ENCODE results near the gene CYP24A1.
A peak's percentile ranks its signal among the peaks of the same experiment; 100 is the strongest.

The CYP24A1 gene

GRCh38 chr20:54176610-54177009 lies 2.8 kb upstream of the CYP24A1 start:
- Mint-ChIP-seq H3K36me3 (ENCODE audit: low read depth) (no peaks in the 10 kb centered on the region), H3K27ac (no peak overlapping the region), H3K4me1 (peaks cover 26% of the 10 kb centered on the region), H3K4me3 (no peak overlapping the region), H3K27me3 (ENCODE audit: low read depth) (peaks cover 55% of the 10 kb centered on the region), H3K9me3 (no peaks in the 10 kb centered on the region)
- no peak for TF ChIP-seq CTCF (IDR thresholded peaks at IDR 0.05; ENCODE audit: unreplicated experiment in 3 of 3)

GRCh38 chr20:54174457-54175175 lies 830 bp upstream of the CYP24A1 start:
- H3K36me3 Mint-ChIP-seq (ENCODE audit: low read depth), result no peaks in the 10 kb centered on the region
- peak overlapping the region; percentile 70 to 80 (median 71) for H3K4me3 Mint-ChIP-seq
- no peak overlapping the region for H3K27ac Mint-ChIP-seq
- H3K27me3 Mint-ChIP-seq (ENCODE audit: low read depth), result peaks cover 75% of the 10 kb centered on the region
- TF ChIP-seq CTCF (IDR thresholded peaks at IDR 0.05; ENCODE audit: unreplicated experiment in 3 of 3), result no peak
- H3K9me3 Mint-ChIP-seq, result no peaks in the 10 kb centered on the region
- H3K4me1 Mint-ChIP-seq, result peaks cover 29% of the 10 kb centered on the region

- H3K27me3 Mint-ChIP-seq (ENCODE audit: low read depth), result peaks cover 91% of the 10 kb centered on the region
- H3K36me3 Mint-ChIP-seq (ENCODE audit: low read depth), result no peaks in the 10 kb centered on the region
- H3K27ac Mint-ChIP-seq, result no peak overlapping the region
- peak overlapping the region; percentile 73 to 79 (median 76) for H3K4me3 Mint-ChIP-seq
- H3K9me3 Mint-ChIP-seq, result no peaks in the 10 kb centered on the region
- TF ChIP-seq CTCF (IDR thresholded peaks at IDR 0.05; ENCODE audit: unreplicated experiment in 3 of 3), result no peak
- H3K4me1 Mint-ChIP-seq, result peaks cover 29% of the 10 kb centered on the region
Observed at GRCh38 chr20:54172856-54173652, 732 bp downstream of the CYP24A1 start.

- no peaks in the 10 kb centered on the region for H3K36me3 Mint-ChIP-seq (ENCODE audit: low read depth)
- peaks cover 95% of the 10 kb centered on the region for H3K27me3 Mint-ChIP-seq (ENCODE audit: low read depth)
- H3K9me3 Mint-ChIP-seq, result no peaks in the 10 kb centered on the region
- no peak overlapping the region for H3K27ac Mint-ChIP-seq
- peak overlapping the region; percentile 73 to 79 (median 76) for H3K4me3 Mint-ChIP-seq
- peaks cover 29% of the 10 kb centered on the region for H3K4me1 Mint-ChIP-seq
- TF ChIP-seq CTCF (IDR thresholded peaks at IDR 0.05; ENCODE audit: unreplicated experiment in 3 of 3), result no peak
Observed at GRCh38 chr20:54172532-54172855, 1.3 kb downstream of the CYP24A1 start.

- Mint-ChIP-seq H3K9me3 (no peaks in the 10 kb centered on the region), H3K27ac (no peak overlapping the region), H3K27me3 (ENCODE audit: low read depth) (peaks cover 84% of the 10 kb centered on the region), H3K4me3 (no peak overlapping the region), H3K4me1 (peaks cover 29% of the 10 kb centered on the region), H3K36me3 (ENCODE audit: low read depth) (no peaks in the 10 kb centered on the region)
- TF ChIP-seq CTCF (IDR thresholded peaks at IDR 0.05; ENCODE audit: unreplicated experiment in 3 of 3), result no peak
Observed at GRCh38 chr20:54170963-54171362, 2.8 kb downstream of the CYP24A1 start.
